ENCODE data around the gene FOLR1. TPM values are rescaled to one million over a fixed set of nuclear protein-coding genes. Genes with fewer than 3 reads are reported as not detected.

The FOLR1 gene
- total and polyA plus RNA-seq, 9 of the 15 experiments (the other 6 are each of a cell fraction or from before 2014, with no cell fraction given) = 0.22 to 2.3 (median 1.0) TPM

DNA sequence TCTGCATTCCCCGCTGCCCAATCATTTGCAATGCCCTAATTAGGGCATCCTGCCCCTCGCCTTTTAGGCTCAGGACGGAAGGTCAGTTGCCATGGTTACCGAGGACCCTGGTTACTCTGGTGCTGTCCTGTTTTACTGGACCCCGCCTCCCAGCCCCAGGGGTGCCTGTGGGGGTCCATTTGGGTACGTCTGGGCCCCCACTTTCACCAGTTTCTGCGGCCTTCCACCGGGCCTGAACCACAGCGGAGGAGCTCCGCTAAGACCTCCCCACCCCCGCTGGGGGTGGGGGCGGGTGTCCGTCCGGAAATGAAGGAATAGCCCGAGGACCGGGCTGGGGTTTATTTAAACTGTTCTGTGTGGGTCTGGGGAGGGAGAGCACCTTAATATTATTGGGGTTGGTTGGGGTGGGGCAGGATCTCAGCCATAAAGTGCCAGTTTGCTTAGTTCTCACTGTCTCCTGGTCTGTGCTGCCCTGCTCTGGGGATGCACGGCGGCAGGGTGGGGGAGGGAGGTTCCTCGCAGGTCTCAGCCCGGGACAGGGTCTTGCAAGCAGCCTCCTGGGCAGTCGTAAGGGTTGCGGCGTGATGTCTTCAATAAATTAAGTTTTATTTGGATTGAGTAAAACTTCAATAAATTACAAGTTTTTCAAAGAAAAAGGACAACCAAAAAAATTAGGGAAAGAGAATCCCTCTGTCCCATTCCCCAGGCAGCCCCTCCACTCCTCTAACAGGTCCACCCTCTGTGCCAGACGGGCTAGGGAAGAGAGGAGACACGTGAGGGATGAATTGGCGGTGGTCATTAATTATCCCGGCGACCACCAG is 46.8 kb downstream of the FOLR1 start (continued):
- TF ChIP-seq, protein P1, sequence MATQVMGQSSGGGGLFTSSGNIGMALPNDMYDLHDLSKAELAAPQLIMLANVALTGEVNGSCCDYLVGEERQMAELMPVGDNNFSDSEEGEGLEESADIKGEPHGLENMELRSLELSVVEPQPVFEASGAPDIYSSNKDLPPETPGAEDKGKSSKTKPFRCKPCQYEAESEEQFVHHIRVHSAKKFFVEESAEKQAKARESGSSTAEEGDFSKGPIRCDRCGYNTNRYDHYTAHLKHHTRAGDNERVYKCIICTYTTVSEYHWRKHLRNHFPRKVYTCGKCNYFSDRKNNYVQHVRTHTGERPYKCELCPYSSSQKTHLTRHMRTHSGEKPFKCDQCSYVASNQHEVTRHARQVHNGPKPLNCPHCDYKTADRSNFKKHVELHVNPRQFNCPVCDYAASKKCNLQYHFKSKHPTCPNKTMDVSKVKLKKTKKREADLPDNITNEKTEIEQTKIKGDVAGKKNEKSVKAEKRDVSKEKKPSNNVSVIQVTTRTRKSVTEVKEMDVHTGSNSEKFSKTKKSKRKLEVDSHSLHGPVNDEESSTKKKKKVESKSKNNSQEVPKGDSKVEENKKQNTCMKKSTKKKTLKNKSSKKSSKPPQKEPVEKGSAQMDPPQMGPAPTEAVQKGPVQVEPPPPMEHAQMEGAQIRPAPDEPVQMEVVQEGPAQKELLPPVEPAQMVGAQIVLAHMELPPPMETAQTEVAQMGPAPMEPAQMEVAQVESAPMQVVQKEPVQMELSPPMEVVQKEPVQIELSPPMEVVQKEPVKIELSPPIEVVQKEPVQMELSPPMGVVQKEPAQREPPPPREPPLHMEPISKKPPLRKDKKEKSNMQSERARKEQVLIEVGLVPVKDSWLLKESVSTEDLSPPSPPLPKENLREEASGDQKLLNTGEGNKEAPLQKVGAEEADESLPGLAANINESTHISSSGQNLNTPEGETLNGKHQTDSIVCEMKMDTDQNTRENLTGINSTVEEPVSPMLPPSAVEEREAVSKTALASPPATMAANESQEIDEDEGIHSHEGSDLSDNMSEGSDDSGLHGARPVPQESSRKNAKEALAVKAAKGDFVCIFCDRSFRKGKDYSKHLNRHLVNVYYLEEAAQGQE (IDR thresholded peaks at IDR 0.05; ENCODE audit: borderline replicate concordance) = no peak
- TF ChIP-seq, protein P1 (CRISPR knock-in tag; IDR thresholded peaks at IDR 0.05; ENCODE audit: low read depth) = no peak

All from K562 (cell line).